Parathyroid adenoma (tissue), 2 donors: ENCODE measurements around the gene PKP4.
"Not testable (repeated sequence)": the region's sequence is repeated elsewhere in the genome, so short reads cannot be mapped to it uniquely, and the experiment has no call there.

Experiments
- H2AFZ ChIP-seq: fragments of 300-600 bp; sonication (generic); one replicate; pipeline ENCODE4 v1.7.0; 2017; ENCODE audit warnings: antibody characterized with exemption, mild to moderate bottlenecking
- H3K27ac ChIP-seq: fragments of 300-600 bp; sonication (generic); one replicate; pipeline ENCODE4 v1.7.0; 2017
- H3K27me3 ChIP-seq: fragments of 300-600 bp; sonication (generic); one replicate; pipeline ENCODE4 v1.7.0; 2017; ENCODE audit warnings: low read length; ENCODE audit not compliant: control insufficient read depth, insufficient read depth
- H3K36me3 ChIP-seq: fragments of 300-600 bp; sonication (generic); one replicate; pipeline ENCODE4 v1.7.0; 2017; ENCODE audit warnings: low read length; ENCODE audit not compliant: control insufficient read depth, insufficient read depth
- H3K4me1 ChIP-seq: fragments of 300-600 bp; sonication (generic); one replicate; pipeline ENCODE4 v1.7.0; 2017; ENCODE audit warnings: control low read depth
- H3K4me2 ChIP-seq: fragments of 300-600 bp; sonication (generic); one replicate; pipeline ENCODE4 v1.7.0; 2017; ENCODE audit warnings: low read length
- H3K4me3 ChIP-seq: fragments of 300-600 bp; sonication (generic); one replicate; pipeline ENCODE4 v1.7.0; 2017; ENCODE audit warnings: low read depth, low read length
- H3K79me2 ChIP-seq: fragments of 300-600 bp; sonication (generic); one replicate; pipeline ENCODE4 v1.7.0; 2017; ENCODE audit warnings: control low read depth
- H3K9ac ChIP-seq: fragments of 300-600 bp; sonication (generic); one replicate; pipeline ENCODE4 v1.7.0; 2017; ENCODE audit warnings: mild to moderate bottlenecking
- H3K9me3 ChIP-seq: fragments of 300-600 bp; sonication (generic); one replicate; pipeline ENCODE4 v1.7.0; 2017; ENCODE audit warnings: low read length; ENCODE audit not compliant: control insufficient read depth
- TF ChIP-seq, protein P1 (sequence below): fragments of 300-600 bp; sonication (generic); IDR thresholded peaks from one replicate; pipeline ENCODE4 v1.7.0; 2017; ENCODE audit warnings: antibody characterized with exemption, mild to moderate bottlenecking
- donor health status: primary hyperparathyroidism.

PKP4 gene

DNA sequence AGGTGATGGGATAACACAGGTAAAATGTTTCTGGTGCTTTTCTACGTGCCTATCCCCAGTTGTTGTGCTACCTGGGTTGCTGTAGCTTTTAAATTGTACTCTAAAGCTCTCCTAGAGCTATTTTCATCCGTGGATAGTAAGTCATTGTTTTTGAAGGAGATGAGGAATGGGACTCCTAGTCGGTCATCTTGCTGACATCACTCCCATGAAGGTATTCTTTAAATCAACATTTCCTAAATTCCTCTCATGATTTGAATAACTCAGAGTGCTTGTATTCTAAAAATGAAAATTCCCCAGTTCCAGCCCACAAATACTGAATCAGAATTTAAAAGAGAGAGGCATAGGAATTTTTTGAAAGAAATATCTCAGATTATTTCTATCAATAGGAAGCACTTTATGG lies 44.5 kb upstream of the PKP4 start:
- no peak overlapping the region for H3K4me2 ChIP-seq
- no peaks in the 10 kb centered on the region for H3K9me3 ChIP-seq
- H2AFZ ChIP-seq, result no peak overlapping the region
- H3K79me2 ChIP-seq, result peaks cover 5% of the 10 kb centered on the region
- no peaks in the 10 kb centered on the region for H3K27me3 ChIP-seq
- TF ChIP-seq, protein P1, sequence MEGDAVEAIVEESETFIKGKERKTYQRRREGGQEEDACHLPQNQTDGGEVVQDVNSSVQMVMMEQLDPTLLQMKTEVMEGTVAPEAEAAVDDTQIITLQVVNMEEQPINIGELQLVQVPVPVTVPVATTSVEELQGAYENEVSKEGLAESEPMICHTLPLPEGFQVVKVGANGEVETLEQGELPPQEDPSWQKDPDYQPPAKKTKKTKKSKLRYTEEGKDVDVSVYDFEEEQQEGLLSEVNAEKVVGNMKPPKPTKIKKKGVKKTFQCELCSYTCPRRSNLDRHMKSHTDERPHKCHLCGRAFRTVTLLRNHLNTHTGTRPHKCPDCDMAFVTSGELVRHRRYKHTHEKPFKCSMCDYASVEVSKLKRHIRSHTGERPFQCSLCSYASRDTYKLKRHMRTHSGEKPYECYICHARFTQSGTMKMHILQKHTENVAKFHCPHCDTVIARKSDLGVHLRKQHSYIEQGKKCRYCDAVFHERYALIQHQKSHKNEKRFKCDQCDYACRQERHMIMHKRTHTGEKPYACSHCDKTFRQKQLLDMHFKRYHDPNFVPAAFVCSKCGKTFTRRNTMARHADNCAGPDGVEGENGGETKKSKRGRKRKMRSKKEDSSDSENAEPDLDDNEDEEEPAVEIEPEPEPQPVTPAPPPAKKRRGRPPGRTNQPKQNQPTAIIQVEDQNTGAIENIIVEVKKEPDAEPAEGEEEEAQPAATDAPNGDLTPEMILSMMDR, result no peak
- H3K36me3 ChIP-seq, result no peaks in the 10 kb centered on the region
- H3K4me1 ChIP-seq, result no peaks in the 10 kb centered on the region
- H3K27ac ChIP-seq, result no peak overlapping the region
- no peak overlapping the region for H3K9ac ChIP-seq
- no peak overlapping the region for H3K4me3 ChIP-seq

DNA sequence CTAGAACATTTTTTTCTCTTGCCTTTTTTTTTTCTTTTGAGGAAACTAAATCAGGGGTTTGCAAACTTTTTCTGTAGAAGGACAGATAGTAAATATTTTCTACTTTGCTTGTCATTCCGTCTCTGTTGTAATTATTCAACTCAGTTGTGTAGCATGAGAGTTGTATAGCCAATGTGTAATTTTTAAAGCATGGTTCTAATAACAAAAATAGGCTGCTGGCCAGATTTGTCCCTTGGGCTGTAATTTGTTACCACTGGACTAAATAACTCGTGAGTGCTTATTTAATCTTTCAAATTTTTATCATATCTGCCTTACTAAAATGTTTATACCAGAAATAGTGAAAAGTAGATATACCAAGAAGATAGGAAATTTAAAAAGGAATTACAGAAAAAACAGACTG lies 43.2 kb upstream of the PKP4 start:
- Histone ChIP-seq H3K4me2 (no peak overlapping the region), H3K9me3 (no peaks in the 10 kb centered on the region), H3K79me2 (peaks cover 6% of the 10 kb centered on the region), H3K27me3 (no peaks in the 10 kb centered on the region), H2AFZ (no peak overlapping the region), H3K27ac (no peak overlapping the region), H3K36me3 (no peaks in the 10 kb centered on the region), H3K4me3 (no peak overlapping the region), H3K9ac (no peak overlapping the region), H3K4me1 (no peaks in the 10 kb centered on the region)
- TF ChIP-seq, protein P1, result no peak

DNA sequence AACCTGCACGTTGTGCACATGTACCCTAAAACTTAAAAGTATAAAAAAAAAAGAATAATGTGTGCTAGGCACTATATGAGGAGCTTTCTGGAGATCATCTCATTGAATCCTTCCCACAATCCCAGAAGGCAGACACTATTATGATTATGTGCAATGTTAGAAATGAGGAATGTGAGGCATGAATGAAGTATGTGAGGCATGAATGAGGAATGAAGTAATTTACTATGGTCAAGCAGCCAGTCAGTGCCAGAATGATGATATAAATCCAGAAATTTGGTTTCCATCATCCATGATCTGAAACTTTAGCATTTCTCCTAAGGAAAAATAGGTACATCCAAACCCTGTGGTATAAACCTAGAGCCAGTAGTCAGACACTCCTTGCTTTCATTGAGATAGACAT lies 42.2 kb upstream of the PKP4 start:
- TF ChIP-seq, protein P1, result no peak
- Histone ChIP-seq H3K4me1 (no peaks in the 10 kb centered on the region), H3K27me3 (no peaks in the 10 kb centered on the region), H3K79me2 (peaks cover 6% of the 10 kb centered on the region), H3K9me3 (no peaks in the 10 kb centered on the region), H3K4me2 (no peak overlapping the region), H3K4me3 (no peak overlapping the region), H3K36me3 (no peaks in the 10 kb centered on the region), H2AFZ (no peak overlapping the region), H3K9ac (no peak overlapping the region), H3K27ac (no peak overlapping the region)

DNA sequence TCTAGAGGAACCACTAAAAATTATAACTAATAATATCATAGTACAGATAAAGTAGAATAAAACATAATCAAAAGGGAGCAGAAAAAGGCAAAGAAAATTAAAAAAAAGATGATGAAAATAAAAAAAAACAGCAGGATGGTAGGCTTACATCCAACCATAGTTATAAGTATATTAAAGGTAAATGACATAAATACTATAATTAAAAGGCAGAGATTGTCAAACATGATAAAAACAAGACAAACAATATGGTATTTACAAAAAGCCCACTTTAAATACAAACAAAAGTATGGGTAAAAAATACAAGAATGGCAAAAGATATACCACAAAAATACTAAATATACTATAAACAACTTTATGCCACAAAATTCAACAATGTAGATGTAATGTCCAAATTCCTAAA lies 24.6 kb upstream of the PKP4 start:
- H3K4me1 ChIP-seq, result no peaks in the 10 kb centered on the region
- TF ChIP-seq, protein P1, result no peak
- H3K4me2 ChIP-seq, result no peak overlapping the region
- no peak overlapping the region for H3K9ac ChIP-seq
- H3K36me3 ChIP-seq, result no peaks in the 10 kb centered on the region
- H3K27me3 ChIP-seq, result no peaks in the 10 kb centered on the region
- H3K79me2 ChIP-seq, result peaks cover 11% of the 10 kb centered on the region
- no peaks in the 10 kb centered on the region for H3K9me3 ChIP-seq
- no peak overlapping the region for H2AFZ ChIP-seq
- no peak overlapping the region for H3K4me3 ChIP-seq
- H3K27ac ChIP-seq, result no peak overlapping the region

DNA sequence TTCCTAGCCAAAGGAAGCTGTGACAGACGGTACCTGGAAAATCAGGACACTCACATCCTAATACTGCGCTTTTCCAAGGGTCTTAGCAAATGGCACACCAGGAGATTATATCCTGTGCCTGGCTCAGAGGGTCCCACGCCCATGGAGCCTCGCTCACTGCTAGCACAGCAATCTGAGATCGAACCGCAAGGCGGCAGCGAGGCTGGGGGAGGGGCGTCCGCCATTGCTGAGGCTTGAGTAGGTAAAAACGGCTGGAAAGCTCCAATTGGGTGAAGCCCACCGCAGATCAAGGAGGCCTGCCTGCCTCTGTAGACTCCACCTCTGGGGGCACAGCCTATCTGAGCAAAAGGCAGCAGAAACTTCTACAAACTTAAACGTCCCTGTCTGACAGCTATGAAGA lies 23.0 kb upstream of the PKP4 start:
- H3K36me3 ChIP-seq, H3K4me1 ChIP-seq, H3K79me2 ChIP-seq, H3K4me3 ChIP-seq, H3K9me3 ChIP-seq, H3K4me2 ChIP-seq, H3K27ac ChIP-seq, H3K9ac ChIP-seq, H3K27me3 ChIP-seq, H2AFZ ChIP-seq: not testable (repeated sequence)

DNA sequence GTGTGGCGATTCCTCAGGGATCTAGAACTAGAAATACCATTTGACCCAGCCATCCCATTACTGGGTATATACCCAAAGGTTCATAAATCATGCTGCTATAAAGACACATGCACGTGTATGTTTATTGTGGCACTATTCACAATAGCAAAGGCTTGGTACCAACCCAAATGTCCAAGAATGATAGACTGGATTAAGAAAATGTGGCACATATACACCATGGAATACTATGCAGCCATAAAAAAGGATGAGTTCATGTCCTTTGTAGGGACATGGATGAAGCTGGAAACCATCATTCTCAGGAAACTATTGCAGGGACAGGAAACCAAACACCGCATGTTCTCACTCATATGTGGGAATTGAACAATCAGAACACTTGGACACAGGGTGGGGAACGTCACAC lies 17.7 kb upstream of the PKP4 start:
- not testable (repeated sequence) for H3K9ac ChIP-seq, H3K27ac ChIP-seq, H3K4me3 ChIP-seq, H3K4me2 ChIP-seq, H3K9me3 ChIP-seq, H3K4me1 ChIP-seq, H2AFZ ChIP-seq, H3K36me3 ChIP-seq, H3K79me2 ChIP-seq, H3K27me3 ChIP-seq
